Esophagus squamous epithelium (tissue), 5 donors: Measurements from ENCODE around the gene PPM1N. TPM values are rescaled to one million over a fixed set of nuclear protein-coding genes. Genes with fewer than 3 reads are reported as not detected.
A peak's percentile ranks its signal among the peaks of the same experiment; 100 is the strongest.

Experiments
- DNase-seq: peaks from one replicate; lab custom pipeline; 2025; lab: John Stamatoyannopoulos, UW
- H3K27ac ChIP-seq, 4 donors: fragments of 200-600 bp; sonication (generic); one replicate each; pipeline ENCODE4 v1.5.1; 2016 to 2019; ENCODE audit warnings: mild to moderate bottlenecking in 1 of 4
- H3K27me3 ChIP-seq, 4 donors: fragments of 200-600 bp; sonication (generic); 1 replicate in 3 of 4; 2 replicates in 1 of 4; pipeline versions ENCODE4 v1.5.1 to v1.6.0; 2017 to 2021; ENCODE audit warnings: antibody characterized with exemption in 1 of 4
- H3K36me3 ChIP-seq, 3 donors: fragments of 200-600 bp; sonication (generic); one replicate each; pipeline ENCODE4 v1.5.1; 2016 to 2019
- H3K4me1 ChIP-seq, 3 donors: fragments of 200-600 bp; sonication (generic); one replicate each; pipeline ENCODE4 v1.5.1; 2017 to 2019
- H3K4me3 ChIP-seq, 4 donors: fragments of 200-600 bp; sonication (generic); 1 replicate in 3 of 4; 2 replicates in 1 of 4; pipeline ENCODE4 v1.5.1; 2016 to 2019; ENCODE audit warnings: mild to moderate bottlenecking in 2 of 4, moderate library complexity in 1 of 4
- H3K9me3 ChIP-seq, 3 donors: fragments of 200-600 bp; sonication (generic); one replicate each; pipeline ENCODE4 v1.5.1; 2016 to 2019
- POLR2A ChIP-seq, 4 donors: fragments of 450-650 bp; IDR thresholded peaks; one replicate each; pipeline ENCODE4 v1.6.1; 2017; ENCODE audit warnings: antibody characterized with exemption in 4 of 4, mild to moderate bottlenecking in 4 of 4, moderate library complexity in 3 of 4
- WGBS, 2 donors: methylation state at CpG; one replicate each; pipeline ENCODE4 v1.1.5; 2018; 5-methylcytosine and 5-hydroxymethylcytosine counted together
- intact Hi-C: fragments of 100-400 bp; cut with DNase I; formaldehyde crosslinking; loops from one replicate; pipeline ENCODE4 v1.15.0; 2022
- total RNA-seq, 4 donors: library from RNA; depleted of rRNA; stranded (reverse); fragments of >200 nt; gene quantifications; one replicate each; pipeline ENCODE4 v1.1.0, GENCODE V29; 2016
- TF ChIP-seq, protein P1 (sequence below), 6 experiments: fragments of 450-650 bp in 4 of 6; fragments of 200-600 bp in 2 of 6; sonication (generic) in 2 of 6; IDR thresholded peaks; one replicate each; pipeline ENCODE4 v1.5.1; 2016 to 2019; ENCODE audit warnings: antibody characterized with exemption in 6 of 6, mild to moderate bottlenecking in 4 of 6, moderate library complexity in 4 of 6
- donor health status: DM: yes; HTN: yes; CAD: no.

The PPM1N gene
- total RNA-seq, 4 donors from 2014 or later, result 1.8 to 6.7 (median 4.0) TPM

DNA sequence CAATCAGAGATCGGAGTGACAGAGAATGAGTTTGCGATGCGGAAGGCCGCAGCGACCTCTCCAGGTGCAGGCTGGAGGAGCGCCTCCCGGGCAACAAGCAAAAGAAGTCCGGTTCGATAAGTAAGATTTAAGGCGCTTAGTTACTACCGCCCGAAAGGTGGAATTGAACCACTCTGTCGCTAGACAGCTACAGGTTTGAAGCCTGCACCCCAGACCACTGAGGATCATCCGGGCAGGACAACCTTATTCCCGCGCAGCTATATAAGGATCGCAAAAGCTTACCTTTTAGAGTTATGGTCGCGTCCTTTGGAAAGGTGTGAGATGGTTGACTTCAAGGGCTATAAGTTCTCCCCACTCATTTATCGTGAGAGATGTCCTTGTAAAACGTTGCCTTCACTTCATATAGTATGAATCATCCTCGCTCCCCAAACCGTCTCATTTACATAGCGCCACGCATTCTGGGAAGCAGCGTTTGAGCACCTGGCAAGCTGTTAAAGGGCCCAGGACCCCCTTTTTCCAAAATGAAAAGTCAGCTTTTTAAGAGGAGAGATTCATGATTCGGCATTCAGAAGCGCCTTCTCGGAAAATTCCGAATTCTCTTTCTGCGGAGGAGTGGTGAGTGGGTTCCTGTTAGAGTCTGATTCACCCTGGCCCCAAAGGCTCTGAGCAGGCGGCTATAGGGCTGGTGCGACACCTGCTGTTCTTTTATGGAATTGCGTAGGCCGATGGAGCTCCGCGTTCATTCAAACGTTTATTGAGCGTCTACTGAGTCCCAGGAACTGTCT, 19.6 kb upstream of the PPM1N start:
- H3K4me1 ChIP-seq, result peaks cover 5 to 20% (median 6%) of the 10 kb centered on the region in 3 donors
- peak overlapping the region; percentile 92 to 96 (median 94) for H3K27ac ChIP-seq
- DNase-seq, result peak; percentile 44
- H3K27me3 ChIP-seq, result no peaks in the 10 kb centered on the region
- TF ChIP-seq POLR2A (IDR thresholded peaks at IDR 0.05), result peak in 2 of 4 donors; percentile 48 to 61
- TF ChIP-seq, protein P1, sequence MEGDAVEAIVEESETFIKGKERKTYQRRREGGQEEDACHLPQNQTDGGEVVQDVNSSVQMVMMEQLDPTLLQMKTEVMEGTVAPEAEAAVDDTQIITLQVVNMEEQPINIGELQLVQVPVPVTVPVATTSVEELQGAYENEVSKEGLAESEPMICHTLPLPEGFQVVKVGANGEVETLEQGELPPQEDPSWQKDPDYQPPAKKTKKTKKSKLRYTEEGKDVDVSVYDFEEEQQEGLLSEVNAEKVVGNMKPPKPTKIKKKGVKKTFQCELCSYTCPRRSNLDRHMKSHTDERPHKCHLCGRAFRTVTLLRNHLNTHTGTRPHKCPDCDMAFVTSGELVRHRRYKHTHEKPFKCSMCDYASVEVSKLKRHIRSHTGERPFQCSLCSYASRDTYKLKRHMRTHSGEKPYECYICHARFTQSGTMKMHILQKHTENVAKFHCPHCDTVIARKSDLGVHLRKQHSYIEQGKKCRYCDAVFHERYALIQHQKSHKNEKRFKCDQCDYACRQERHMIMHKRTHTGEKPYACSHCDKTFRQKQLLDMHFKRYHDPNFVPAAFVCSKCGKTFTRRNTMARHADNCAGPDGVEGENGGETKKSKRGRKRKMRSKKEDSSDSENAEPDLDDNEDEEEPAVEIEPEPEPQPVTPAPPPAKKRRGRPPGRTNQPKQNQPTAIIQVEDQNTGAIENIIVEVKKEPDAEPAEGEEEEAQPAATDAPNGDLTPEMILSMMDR (IDR thresholded peaks at IDR 0.05), result peak; percentile 91 to 99 (median 99)
- H3K9me3 ChIP-seq, result no peaks in the 10 kb centered on the region
- peak overlapping the region; percentile 45 to 71 (median 54) for H3K4me3 ChIP-seq
- H3K36me3 ChIP-seq, result no peaks in the 10 kb centered on the region
- intact Hi-C loops, result loop anchor here (2.0 kb wide), 1 partner anchor 40 kb away; no protein-coding TSS in a partner anchor
- WGBS, 2 donors, result 1% methylated on average over 37 to 38 of the region's 39 CpGs

DNA sequence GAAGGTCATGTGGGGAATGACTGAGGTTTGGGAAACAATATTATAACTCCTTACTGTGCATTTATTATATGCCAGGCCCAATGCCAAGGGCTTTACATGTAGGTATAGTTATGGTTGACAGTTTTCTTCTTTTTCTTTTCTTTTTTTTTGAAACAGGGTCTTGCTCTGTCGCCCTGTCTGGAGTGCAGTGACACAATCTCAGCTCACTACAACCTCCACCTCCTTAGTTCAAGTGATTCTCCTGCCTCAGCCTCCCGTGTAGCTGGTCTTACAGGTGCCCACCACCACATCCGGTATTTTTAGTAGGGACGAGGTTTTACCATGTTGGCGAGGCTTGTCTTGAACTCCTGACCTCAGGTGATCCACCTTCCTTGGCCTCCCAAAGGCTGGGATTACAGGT, 15.2 kb upstream of the PPM1N start:
- WGBS, 2 donors, result 76 to 77% methylated on average over 5 of the region's 5 CpGs
- Histone ChIP-seq H3K27me3 (no peaks in the 10 kb centered on the region), H3K9me3 (no peaks in the 10 kb centered on the region), H3K4me1 (peaks cover 1 to 28% (median 7%) of the 10 kb centered on the region in 3 donors), H3K4me3 (no peak overlapping the region), H3K27ac (no peak overlapping the region), H3K36me3 (no peaks in the 10 kb centered on the region)
- intact Hi-C loops, result no loop called here
- no peak for DNase-seq
- TF ChIP-seq POLR2A (IDR thresholded peaks at IDR 0.05), result no peak
- TF ChIP-seq, protein P1 (IDR thresholded peaks at IDR 0.05), result no peak

DNA sequence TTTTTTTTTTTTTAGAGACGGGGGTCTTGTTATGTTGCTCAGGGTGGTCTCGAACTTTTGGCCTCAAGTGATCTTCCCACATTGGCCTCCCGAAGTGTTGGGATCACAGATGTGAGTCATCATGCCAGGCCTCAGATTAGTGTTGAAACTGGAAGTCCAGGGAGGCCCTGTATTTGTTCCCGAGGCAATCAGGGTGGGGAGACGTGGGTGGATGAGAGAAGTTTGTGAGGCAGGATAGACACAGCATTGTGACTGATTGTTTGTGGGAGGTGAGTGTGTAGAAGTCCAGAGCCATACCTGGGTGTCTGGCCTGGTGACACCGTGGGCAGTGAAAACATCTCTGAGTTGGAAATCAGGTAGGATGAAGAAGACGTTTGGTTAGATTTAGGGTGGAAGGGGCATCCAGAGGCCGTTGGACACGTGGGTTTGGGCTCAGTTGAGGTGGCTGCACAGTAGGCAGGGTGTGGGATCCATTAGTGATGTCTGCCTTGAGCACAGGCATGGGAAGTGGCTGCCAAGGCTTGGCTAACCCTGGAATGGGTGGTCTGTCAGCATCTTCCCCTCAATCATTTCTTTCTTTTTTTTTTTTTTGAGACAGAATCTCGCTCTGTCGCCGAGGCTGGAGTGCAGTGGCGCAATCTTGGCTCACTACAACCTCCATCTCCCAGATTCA, 13.8 kb upstream of the PPM1N start:
- no peaks in the 10 kb centered on the region for H3K36me3 ChIP-seq
- H3K27me3 ChIP-seq, result no peaks in the 10 kb centered on the region
- no peaks in the 10 kb centered on the region for H3K9me3 ChIP-seq
- peaks cover 0 to 20% (median 5%) of the 10 kb centered on the region in 3 donors for H3K4me1 ChIP-seq
- no peak overlapping the region for H3K4me3 ChIP-seq
- TF ChIP-seq POLR2A (IDR thresholded peaks at IDR 0.05), result no peak
- TF ChIP-seq, protein P1 (IDR thresholded peaks at IDR 0.05), result no peak
- no peak overlapping the region for H3K27ac ChIP-seq
- WGBS, 2 donors, result 64 to 79% methylated on average over 11 to 13 of the region's 13 CpGs
- DNase-seq, result no peak
- intact Hi-C loops, result no loop called here

DNA sequence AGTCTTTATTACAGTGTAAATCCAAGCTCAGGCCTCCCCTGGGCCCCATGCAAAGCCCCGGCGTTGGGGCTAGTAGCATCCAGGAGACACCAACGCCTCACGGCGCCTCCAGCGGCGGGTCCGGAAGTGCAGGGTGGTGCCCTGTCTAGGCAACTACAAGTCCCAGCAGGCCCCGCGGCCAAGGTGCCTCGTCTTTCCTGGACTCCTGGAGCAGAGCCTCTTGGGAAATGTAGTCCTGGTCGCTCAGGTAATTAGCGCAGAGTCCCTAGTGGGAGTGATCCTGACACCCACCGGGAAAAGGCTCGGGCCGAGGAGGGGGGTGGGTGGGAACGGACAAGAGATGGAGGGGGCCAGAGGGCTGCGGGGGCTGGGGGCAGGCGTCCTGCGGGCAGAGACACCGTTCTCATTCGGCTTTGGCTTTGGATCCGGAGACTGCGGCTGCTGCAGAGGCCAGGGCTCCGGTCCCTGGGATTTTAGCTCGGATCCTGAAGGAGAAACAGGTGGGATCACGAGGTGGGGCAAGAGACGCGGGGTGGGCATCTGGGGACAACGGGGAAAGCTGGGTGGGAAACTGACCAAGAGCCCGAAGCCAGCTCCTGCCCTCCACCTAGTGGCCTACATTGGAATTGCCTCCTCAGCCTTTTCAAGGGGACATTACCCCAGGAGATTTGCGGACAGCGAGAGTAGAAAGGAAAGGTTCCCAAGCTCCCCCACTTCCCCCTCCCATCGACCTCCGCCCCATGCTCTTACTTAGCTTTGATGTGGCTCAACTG, 12.8 kb upstream of the PPM1N start:
- TF ChIP-seq POLR2A (IDR thresholded peaks at IDR 0.05), result no peak
- TF ChIP-seq, protein P1 (IDR thresholded peaks at IDR 0.05), result peak; percentile 81 to 92 (median 88)
- peak; percentile 85 for DNase-seq
- Histone ChIP-seq H3K27me3 (no peaks in the 10 kb centered on the region), H3K27ac (peak overlapping the region; percentile 78 to 93 (median 90)), H3K4me3 (peak overlapping the region; percentile 48 to 88 (median 80)), H3K9me3 (no peaks in the 10 kb centered on the region), H3K4me1 (peaks cover 0 to 20% (median 5%) of the 10 kb centered on the region in 3 donors), H3K36me3 (no peaks in the 10 kb centered on the region)
- intact Hi-C loops, result no loop called here
- 0 to 3% methylated on average over 11 to 12 of the region's 35 CpGs for WGBS, 2 donors
